Amniotic stem cell (primary cell): ENCODE measurements around the gene HES5.
"Not testable (repeated sequence)": the region's sequence is repeated elsewhere in the genome, so short reads cannot be mapped to it uniquely, and the experiment has no call there.

Source experiments
- DNase-seq: peaks from one replicate; lab custom pipeline; 2025; lab: John Stamatoyannopoulos, UW

The HES5 gene

GRCh38 chr1:2529784-2530512, at the start of gene HES5:
TSS of gene HES5 (minus strand) at chr1:2530263. CDS start at chr1:2530164, 99 bp downstream.
- DNase-seq: no peak

GRCh38 chr1:2578758-2579118, 48.7 kb upstream of the HES5 start:
- no peak for DNase-seq

GRCh38 chr1:2577565-2578075, 47.6 kb upstream of the HES5 start:
- DNase-seq: not testable (repeated sequence)

- DNase-seq: no peak
Observed at GRCh38 chr1:2575801-2576663, 46.0 kb upstream of the HES5 start.

GRCh38 chr1:2574350-2574749, 44.3 kb upstream of the HES5 start:
- DNase-seq: no peak

GRCh38 chr1:2573250-2573920, 43.3 kb upstream of the HES5 start:
- DNase-seq: no peak

GRCh38 chr1:2571348-2571747, 41.3 kb upstream of the HES5 start:
- no peak for DNase-seq

- DNase-seq: no peak
Observed at GRCh38 chr1:2570332-2570731, 40.3 kb upstream of the HES5 start.

- not testable (repeated sequence) for DNase-seq
Observed at GRCh38 chr1:2569703-2570102, 39.6 kb upstream of the HES5 start.

GRCh38 chr1:2569060-2569459, 39.0 kb upstream of the HES5 start:
- DNase-seq: no peak

GRCh38 chr1:2568187-2568816, 38.2 kb upstream of the HES5 start:
- not testable (repeated sequence) for DNase-seq

GRCh38 chr1:2567083-2567679, 37.1 kb upstream of the HES5 start:
- no peak for DNase-seq

- no peak for DNase-seq
Observed at GRCh38 chr1:2566101-2567045, 36.3 kb upstream of the HES5 start.

- no peak for DNase-seq
Observed at GRCh38 chr1:2564815-2565374, 34.8 kb upstream of the HES5 start.

GRCh38 chr1:2564006-2564814, 34.1 kb upstream of the HES5 start:
- no peak for DNase-seq

- DNase-seq: no peak
Observed at GRCh38 chr1:2563205-2563604, 33.1 kb upstream of the HES5 start.

GRCh38 chr1:2561898-2562895, 32.1 kb upstream of the HES5 start:
- DNase-seq: no peak

GRCh38 chr1:2561446-2561845, 31.4 kb upstream of the HES5 start:
- no peak for DNase-seq
